ENCODE measurements around the gene EHD2.

EHD2 gene

DNA sequence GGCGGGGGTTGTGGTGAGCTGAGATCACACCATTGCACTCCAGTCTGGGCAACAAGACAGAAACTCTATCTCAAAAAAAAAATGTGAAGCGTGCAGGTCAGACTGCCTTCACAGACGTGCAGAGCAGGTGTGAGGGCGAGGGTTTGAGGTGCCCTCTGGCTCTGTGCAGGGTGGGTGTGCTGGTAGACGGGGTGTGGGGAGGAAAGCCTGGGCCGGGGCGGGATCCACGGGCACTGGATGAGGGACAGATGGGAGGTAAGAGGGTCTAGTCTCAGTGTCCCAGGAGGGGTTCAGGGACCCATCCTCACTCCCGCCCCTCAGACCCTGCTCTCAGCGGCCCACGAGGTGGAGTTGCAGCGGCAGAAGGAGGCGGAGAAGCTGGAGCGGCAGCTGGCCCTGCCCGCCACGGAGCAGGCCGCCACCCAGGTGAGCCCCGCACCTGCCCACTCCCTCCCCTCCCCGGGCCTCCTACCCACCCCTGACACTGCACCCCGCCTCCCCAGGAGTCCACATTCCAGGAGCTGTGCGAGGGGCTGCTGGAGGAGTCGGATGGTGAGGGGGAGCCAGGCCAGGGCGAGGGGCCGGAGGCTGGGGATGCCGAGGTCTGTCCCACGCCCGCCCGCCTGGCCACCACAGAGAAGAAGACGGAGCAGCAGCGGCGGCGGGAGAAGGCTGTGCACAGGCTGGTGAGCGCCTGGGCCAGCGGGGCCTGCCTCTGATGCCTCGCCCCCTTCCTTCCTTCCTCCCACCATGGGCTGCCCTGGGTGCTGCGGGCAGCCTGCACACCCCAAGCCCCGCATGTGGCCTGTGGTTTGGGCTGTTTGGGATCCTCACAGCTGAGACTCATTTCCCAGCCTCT is 41.2 kb downstream of the EHD2 start:
- TF ChIP-seq TAF1 (IDR thresholded peaks at IDR 0.05; ENCODE audit: low read depth), result no peak
- TF ChIP-seq NFIC (IDR thresholded peaks at IDR 0.05), result no peak
- no peak for TF ChIP-seq CEBPB (IDR thresholded peaks at IDR 0.05)
- no peak for TF ChIP-seq YY1 (IDR thresholded peaks at IDR 0.05; ENCODE audit: low read depth)
- TF ChIP-seq CREB1 (IDR thresholded peaks at IDR 0.05; ENCODE audit: low read depth), result no peak
- TF ChIP-seq, protein P1, sequence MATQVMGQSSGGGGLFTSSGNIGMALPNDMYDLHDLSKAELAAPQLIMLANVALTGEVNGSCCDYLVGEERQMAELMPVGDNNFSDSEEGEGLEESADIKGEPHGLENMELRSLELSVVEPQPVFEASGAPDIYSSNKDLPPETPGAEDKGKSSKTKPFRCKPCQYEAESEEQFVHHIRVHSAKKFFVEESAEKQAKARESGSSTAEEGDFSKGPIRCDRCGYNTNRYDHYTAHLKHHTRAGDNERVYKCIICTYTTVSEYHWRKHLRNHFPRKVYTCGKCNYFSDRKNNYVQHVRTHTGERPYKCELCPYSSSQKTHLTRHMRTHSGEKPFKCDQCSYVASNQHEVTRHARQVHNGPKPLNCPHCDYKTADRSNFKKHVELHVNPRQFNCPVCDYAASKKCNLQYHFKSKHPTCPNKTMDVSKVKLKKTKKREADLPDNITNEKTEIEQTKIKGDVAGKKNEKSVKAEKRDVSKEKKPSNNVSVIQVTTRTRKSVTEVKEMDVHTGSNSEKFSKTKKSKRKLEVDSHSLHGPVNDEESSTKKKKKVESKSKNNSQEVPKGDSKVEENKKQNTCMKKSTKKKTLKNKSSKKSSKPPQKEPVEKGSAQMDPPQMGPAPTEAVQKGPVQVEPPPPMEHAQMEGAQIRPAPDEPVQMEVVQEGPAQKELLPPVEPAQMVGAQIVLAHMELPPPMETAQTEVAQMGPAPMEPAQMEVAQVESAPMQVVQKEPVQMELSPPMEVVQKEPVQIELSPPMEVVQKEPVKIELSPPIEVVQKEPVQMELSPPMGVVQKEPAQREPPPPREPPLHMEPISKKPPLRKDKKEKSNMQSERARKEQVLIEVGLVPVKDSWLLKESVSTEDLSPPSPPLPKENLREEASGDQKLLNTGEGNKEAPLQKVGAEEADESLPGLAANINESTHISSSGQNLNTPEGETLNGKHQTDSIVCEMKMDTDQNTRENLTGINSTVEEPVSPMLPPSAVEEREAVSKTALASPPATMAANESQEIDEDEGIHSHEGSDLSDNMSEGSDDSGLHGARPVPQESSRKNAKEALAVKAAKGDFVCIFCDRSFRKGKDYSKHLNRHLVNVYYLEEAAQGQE (IDR thresholded peaks at IDR 0.05; ENCODE audit: low read depth), result no peak
- no peak for TF ChIP-seq ZBTB7A (IDR thresholded peaks at IDR 0.05; ENCODE audit: low read depth)
- TF ChIP-seq RAD21 (IDR thresholded peaks at IDR 0.05; ENCODE audit: low read depth), result no peak
- no peak for TF ChIP-seq FOXM1 (IDR thresholded peaks at IDR 0.05; ENCODE audit: borderline replicate concordance, low read depth)

DNA sequence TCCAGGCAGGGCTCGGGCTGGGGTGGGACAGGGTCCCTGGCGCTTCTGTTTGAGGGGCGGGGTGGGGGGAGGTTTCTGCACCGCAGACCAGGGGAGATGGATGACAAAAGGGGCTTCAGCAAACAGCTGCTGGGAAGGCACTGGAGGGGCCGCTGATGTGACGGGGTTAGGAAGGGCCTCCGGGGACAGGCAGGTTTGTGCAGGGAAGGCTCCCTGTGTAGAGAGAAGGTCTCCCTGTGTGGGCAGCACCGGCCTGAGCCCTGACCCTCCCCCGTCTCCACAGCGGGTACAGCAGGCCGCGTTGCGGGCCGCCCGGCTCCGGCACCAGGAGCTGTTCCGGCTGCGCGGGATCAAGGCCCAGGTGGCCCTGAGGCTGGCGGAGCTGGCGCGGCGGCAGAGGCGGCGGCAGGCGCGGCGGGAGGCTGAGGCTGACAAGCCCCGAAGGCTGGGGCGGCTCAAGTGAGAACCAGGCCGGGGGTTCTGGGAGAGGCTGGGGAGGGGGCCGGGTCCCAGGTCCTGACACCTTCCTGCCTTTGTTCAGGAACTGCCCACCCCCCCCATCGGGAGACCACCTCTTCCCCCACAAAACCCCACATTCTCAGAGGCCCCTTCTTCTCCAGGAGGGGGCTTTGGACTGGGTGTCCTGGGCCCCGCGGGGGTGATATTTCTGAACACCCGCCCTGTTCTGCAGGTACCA is 42.0 kb downstream of the EHD2 start:
- TF ChIP-seq RAD21 (IDR thresholded peaks at IDR 0.05; ENCODE audit: low read depth) (no peak), CREB1 (IDR thresholded peaks at IDR 0.05; ENCODE audit: low read depth) (no peak), EGR1 (IDR thresholded peaks at IDR 0.05) (no peak), YY1 (IDR thresholded peaks at IDR 0.05; ENCODE audit: low read depth) (no peak), ZBTB7A (IDR thresholded peaks at IDR 0.05; ENCODE audit: low read depth) (no peak)
- TF ChIP-seq, protein P2, sequence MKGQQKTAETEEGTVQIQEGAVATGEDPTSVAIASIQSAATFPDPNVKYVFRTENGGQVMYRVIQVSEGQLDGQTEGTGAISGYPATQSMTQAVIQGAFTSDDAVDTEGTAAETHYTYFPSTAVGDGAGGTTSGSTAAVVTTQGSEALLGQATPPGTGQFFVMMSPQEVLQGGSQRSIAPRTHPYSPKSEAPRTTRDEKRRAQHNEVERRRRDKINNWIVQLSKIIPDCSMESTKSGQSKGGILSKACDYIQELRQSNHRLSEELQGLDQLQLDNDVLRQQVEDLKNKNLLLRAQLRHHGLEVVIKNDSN (IDR thresholded peaks at IDR 0.05), result no peak
- TF ChIP-seq, protein P3, sequence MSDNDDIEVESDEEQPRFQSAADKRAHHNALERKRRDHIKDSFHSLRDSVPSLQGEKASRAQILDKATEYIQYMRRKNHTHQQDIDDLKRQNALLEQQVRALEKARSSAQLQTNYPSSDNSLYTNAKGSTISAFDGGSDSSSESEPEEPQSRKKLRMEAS (IDR thresholded peaks at IDR 0.05), result no peak

DNA sequence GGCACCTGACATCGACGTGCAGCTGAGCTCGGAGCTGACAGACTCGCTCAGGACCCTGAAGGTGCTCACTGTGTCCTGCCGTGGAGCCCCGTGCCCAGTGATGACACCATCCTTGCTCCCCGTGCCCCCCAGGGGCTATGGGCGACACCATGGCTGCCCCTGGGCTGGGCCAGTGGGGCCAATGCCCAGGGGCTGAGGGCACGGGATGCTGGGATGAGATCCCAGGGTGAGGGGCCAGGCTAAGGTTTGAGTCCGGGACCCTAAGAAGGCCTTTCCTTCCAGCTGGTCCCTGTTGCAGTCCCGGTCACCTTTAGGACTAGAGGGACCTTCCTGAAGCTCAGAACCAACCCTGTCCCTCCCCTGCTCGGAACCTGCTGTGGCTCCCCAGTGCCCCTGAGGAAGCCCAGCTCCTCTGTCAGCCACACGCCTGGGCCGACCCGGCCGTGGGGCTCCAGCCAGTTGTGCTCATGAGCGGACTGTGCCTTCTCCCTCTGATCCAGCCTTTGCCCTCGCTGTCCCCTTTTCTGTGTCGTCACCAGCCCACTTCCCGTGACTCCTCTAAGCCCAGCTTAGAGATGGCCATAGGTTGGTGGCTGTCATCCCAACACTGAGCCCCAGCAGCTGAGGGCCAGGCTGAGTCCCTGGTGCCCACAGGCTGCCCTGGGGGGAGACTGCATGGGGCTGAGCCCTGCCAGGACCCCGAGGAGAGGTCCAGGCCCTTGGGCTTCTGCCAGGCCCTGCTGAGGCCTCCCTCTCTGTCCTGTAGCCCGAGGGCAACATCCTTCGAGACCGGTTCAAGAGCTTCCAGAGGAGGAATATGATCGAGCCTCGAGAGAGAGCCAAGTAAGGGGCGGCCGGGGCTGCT is 42.8 kb downstream of the EHD2 start:
- TF ChIP-seq TAF1 (IDR thresholded peaks at IDR 0.05; ENCODE audit: low read depth), result no peak
- TF ChIP-seq, protein P2 (IDR thresholded peaks at IDR 0.05), result no peak
- TF ChIP-seq RAD21 (IDR thresholded peaks at IDR 0.05; ENCODE audit: low read depth), result no peak
- TF ChIP-seq ZBTB7A (IDR thresholded peaks at IDR 0.05; ENCODE audit: low read depth), result no peak

DNA sequence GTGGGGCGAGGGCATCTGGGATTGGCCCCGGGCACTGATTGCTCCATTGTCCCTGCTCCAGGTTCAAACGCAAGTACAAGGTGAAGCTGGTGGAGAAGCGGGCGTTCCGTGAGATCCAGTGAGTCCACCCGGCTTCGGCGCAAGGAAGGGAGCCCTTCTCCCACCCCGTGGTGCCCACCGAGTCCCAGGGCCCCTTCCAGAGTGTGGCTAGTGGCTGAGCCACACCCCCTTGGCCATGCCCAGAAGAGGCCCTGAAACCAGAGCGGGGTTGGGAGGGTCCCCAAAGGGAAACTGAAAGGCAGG is 43.4 kb downstream of the EHD2 start:
- no peak for TF ChIP-seq CEBPB (IDR thresholded peaks at IDR 0.05)
- TF ChIP-seq RAD21 (IDR thresholded peaks at IDR 0.05; ENCODE audit: low read depth), result no peak
- TF ChIP-seq CREB1 (IDR thresholded peaks at IDR 0.05; ENCODE audit: low read depth), result no peak
- no peak for TF ChIP-seq ZBTB7A (IDR thresholded peaks at IDR 0.05; ENCODE audit: low read depth)
- no peak for TF ChIP-seq EP300 (IDR thresholded peaks at IDR 0.05; ENCODE audit: borderline replicate concordance)
- TF ChIP-seq EGR1 (IDR thresholded peaks at IDR 0.05), result no peak
- no peak for TF ChIP-seq FOXM1 (IDR thresholded peaks at IDR 0.05; ENCODE audit: borderline replicate concordance, low read depth)
- TF ChIP-seq, protein P1 (IDR thresholded peaks at IDR 0.05; ENCODE audit: low read depth), result no peak
- no peak for TF ChIP-seq TEAD4 (IDR thresholded peaks at IDR 0.05)
- TF ChIP-seq, protein P3 (IDR thresholded peaks at IDR 0.05), result no peak
- no peak for TF ChIP-seq TAF1 (IDR thresholded peaks at IDR 0.05; ENCODE audit: low read depth)
- TF ChIP-seq TCF12 (IDR thresholded peaks at IDR 0.05; ENCODE audit: low read depth), result no peak
- TF ChIP-seq, protein P2 (IDR thresholded peaks at IDR 0.05), result no peak
- TF ChIP-seq NFIC (IDR thresholded peaks at IDR 0.05), result no peak
- TF ChIP-seq YY1 (IDR thresholded peaks at IDR 0.05; ENCODE audit: low read depth), result no peak

All from Ishikawa (cell line).